Fibroblast of villous mesenchyme (primary cell): ENCODE measurements around the gene CNNM2. TPM values are rescaled to one million over a fixed set of nuclear protein-coding genes. Genes with fewer than 3 reads are reported as not detected.

Experiments
- DNase-seq: peaks from one replicate; pipeline ENCODE4 v3.0.0-alpha.2; 2010; ENCODE audit warnings: low read depth
- H3K4me3 ChIP-seq: 2 replicates; pipeline ENCODE4 v1.5.1; 2011; ENCODE audit warnings: low read depth, mild to moderate bottlenecking, low read length
- total RNA-seq: library from RNA; depleted of rRNA; stranded (reverse); fragments of >200 nt; gene quantifications from 2 replicates; pipeline ENCODE4 v1.2.3, GENCODE V29; 2012
- TF ChIP-seq, protein P1 (sequence below): IDR thresholded peaks from 2 replicates; pipeline ENCODE4 v1.5.1; 2012; ENCODE audit warnings: low read depth, mild to moderate bottlenecking, low read length; ENCODE audit not compliant: insufficient read depth

The CNNM2 gene
- total RNA-seq, 1 donor: 4.7 TPM

DNA sequence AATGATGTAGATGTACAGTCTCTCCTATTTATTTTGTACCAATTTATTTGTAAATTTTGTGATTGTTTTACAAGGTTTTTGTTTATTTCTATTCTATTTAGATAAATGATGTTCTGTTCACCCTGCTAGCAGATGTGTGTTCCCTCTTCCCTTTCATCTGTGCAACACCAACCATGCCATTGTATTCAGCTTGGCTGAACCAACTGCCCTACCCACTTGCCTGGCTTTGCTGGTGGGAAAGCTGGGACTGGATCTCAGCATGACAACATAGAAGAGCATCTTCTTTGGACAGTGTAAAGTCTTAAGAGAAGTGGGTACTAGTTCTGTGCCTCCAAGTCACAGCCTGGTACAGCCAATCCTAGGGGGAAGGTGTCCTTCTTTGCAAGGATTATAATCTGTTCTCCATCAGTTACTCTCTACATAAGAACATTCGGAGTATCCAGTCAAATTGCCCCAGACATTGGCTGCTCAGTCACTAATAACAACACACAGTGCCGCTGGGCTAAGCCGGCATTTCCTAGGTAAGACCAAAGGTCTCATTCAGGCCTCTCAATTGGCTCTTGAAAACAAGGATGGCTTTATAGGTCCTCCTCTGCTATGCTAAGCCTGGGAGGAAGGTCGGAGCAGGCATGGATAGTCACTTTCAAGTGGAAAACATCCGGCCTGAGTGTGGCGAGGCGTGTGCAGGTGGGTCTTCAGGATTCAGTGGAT, 165.3 kb downstream of the CNNM2 start:
- no peak overlapping the region for H3K4me3 ChIP-seq
- TF ChIP-seq, protein P1, sequence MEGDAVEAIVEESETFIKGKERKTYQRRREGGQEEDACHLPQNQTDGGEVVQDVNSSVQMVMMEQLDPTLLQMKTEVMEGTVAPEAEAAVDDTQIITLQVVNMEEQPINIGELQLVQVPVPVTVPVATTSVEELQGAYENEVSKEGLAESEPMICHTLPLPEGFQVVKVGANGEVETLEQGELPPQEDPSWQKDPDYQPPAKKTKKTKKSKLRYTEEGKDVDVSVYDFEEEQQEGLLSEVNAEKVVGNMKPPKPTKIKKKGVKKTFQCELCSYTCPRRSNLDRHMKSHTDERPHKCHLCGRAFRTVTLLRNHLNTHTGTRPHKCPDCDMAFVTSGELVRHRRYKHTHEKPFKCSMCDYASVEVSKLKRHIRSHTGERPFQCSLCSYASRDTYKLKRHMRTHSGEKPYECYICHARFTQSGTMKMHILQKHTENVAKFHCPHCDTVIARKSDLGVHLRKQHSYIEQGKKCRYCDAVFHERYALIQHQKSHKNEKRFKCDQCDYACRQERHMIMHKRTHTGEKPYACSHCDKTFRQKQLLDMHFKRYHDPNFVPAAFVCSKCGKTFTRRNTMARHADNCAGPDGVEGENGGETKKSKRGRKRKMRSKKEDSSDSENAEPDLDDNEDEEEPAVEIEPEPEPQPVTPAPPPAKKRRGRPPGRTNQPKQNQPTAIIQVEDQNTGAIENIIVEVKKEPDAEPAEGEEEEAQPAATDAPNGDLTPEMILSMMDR: no peak
- DNase-seq: no peak

DNA sequence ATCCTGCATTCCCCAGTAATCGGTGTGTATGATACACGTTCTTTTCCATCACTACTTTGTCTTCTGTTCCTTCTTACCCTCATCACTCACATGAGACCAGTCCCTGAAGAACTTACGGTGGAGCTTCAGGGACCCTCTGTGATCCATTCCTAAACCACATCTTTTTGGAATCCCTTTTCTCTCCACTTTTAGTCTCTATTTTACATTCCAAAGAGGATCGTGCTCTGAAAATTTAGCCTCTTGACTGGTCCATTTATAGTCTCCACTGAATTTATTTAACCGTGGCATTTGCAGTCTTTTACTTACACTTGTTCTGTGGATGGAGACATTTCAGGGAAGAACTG, 165.9 kb downstream of the CNNM2 start:
- H3K4me3 ChIP-seq: no peak overlapping the region
- DNase-seq: no peak
- TF ChIP-seq, protein P1: no peak

DNA sequence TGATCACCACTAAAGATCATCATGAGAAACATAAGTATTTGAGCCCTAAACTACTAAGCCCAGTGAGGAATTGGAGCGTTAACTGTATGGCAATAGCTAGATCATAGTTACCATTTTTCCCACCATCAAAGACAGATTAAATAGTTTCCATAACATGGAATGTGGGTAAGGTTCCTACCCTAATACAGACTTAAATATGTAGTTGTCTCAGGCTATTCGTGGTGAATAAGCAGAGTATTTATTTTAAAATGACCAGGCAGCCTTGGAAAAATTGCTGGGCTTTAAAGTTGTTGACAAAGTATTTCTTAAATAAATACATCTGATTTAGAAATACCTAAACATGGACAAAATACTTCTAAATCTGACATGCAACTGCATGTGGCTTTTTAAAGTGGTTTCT, 168.2 kb downstream of the CNNM2 start:
- no peak for DNase-seq
- H3K4me3 ChIP-seq: no peak overlapping the region
- TF ChIP-seq, protein P1: no peak

DNA sequence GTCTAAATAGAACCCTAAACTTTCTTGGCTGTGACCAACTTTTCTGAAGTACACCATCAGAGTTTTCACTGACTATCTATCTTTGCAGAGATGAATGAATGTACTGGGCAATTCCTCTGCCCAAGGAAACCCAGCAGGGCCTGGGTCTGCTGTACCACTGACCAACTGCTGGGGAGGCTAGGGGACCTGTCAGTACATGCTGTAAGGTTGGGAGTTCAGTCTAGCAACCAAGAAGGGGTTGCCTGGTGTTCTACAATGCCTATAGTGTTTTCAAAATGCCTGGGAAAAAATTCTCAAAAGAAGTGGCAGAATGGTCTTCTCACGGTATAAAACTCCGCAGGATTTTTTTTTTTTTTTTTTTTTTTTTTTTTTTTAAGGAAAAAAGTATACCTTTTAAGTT, 168.7 kb downstream of the CNNM2 start:
- no peak for DNase-seq
- TF ChIP-seq, protein P1: peak; percentile 5
- no peak overlapping the region for H3K4me3 ChIP-seq

DNA sequence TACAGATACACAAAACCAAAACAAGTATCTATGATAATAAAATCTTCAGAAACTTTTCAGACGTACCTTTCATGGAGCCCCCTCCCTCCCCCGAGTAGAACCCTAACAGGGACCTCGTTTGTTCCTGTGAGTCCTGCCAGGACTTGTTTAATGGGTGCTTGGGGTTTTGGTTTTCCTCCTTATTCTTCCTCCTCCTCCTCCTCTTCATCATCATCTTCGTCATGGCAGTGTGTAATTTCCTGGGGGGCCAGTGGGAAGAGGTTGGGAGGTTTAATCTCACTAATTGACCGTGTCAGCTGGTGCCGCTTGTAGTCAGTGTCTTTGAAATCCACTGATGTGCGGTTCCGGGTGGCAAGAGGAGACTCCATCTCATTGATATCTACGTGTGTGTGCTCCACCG, 171.4 kb downstream of the CNNM2 start:
- no peak for DNase-seq
- no peak overlapping the region for H3K4me3 ChIP-seq
- TF ChIP-seq, protein P1: no peak

DNA sequence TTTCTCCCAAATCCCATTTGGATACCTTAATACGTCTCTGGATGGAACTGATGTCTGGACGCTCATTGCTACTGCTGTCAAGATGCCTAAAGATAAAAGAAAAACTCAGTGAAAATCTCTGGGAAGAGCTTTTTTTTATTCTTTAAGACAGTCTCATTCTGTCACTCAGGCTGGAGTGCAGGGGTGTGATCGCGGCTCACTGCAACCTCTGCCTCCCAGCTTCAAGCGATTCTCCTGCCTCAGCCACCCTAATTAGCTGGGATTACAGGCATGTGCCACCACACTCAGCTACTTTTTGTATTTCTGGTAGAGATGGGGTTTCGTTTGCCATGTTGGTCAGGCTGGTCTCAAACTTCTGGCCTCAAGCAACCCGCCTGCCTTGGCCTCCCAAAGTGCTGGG, 172.8 kb downstream of the CNNM2 start:
- DNase-seq: no peak
- no peak overlapping the region for H3K4me3 ChIP-seq
- TF ChIP-seq, protein P1: no peak

DNA sequence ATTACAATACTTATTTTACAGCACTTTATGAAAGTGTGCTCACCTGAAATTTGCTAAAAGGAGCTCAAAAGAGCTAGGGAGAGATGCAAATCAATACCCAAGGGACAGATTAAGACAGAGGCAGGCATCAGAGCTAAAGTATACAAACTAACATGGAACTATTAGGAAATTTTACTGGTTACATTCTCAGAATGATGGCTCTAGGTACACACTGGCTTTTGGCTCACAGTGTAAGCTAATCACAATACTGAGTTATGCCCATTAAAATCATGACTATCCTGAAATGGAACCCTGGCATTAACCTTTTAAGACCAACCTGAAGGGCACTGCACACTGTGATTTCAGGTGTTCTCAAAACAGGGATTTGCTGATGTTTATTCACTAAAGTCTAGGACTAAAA, 176.9 kb downstream of the CNNM2 start:
- no peak overlapping the region for H3K4me3 ChIP-seq
- no peak for DNase-seq
- TF ChIP-seq, protein P1: no peak
